Esophagus muscularis mucosa (tissue), 4 donors: Measurements from ENCODE around the gene PEPD. TPM values are rescaled to one million over a fixed set of nuclear protein-coding genes. Genes with fewer than 3 reads are reported as not detected.

Source experiments
- DNase-seq: peaks from one replicate; pipeline ENCODE4 v3.0.0-alpha.2; 2017; ENCODE audit errors: extremely low spot score
- H3K27ac ChIP-seq, 4 donors: fragments of 200-600 bp; sonication (generic); replicated peaks in 1 of 4; 1 replicate in 3 of 4; 2 replicates in 1 of 4; pipeline ENCODE4 v1.5.1; 2016 to 2019; ENCODE audit warnings: mild to moderate bottlenecking in 1 of 4
- H3K27me3 ChIP-seq, 4 donors: fragments of 200-600 bp; sonication (generic); one replicate each; pipeline versions ENCODE4 v1.5.1 to v1.6.0; 2016 to 2019
- H3K36me3 ChIP-seq, 4 donors: fragments of 200-600 bp; sonication (generic); one replicate each; pipeline ENCODE4 v1.5.1; 2016 to 2019
- H3K4me1 ChIP-seq, 4 donors: fragments of 200-600 bp; sonication (generic); one replicate each; pipeline ENCODE4 v1.5.1; 2016 to 2019
- H3K4me3 ChIP-seq, 4 donors: fragments of 200-600 bp; sonication (generic); 1 replicate in 2 of 4; 2 replicates in 2 of 4; pipeline ENCODE4 v1.5.1; 2016 to 2019; ENCODE audit warnings: mild to moderate bottlenecking in 4 of 4, moderate library complexity in 1 of 4
- H3K9me3 ChIP-seq, 4 donors: fragments of 200-600 bp; sonication (generic); 1 replicate in 3 of 4; 2 replicates in 1 of 4; pipeline ENCODE4 v1.5.1; 2016 to 2019
- CTCF ChIP-seq, 3 experiments: fragments of 200-600 bp in 2 of 3; fragments of 450-650 bp in 1 of 3; sonication (generic) in 2 of 3; IDR thresholded peaks; one replicate each; pipeline ENCODE4 v1.5.1; 2017 to 2019; ENCODE audit warnings: antibody characterized with exemption in 3 of 3, mild to moderate bottlenecking in 2 of 3, moderate library complexity in 1 of 3
- EP300 ChIP-seq: sonication (generic); formaldehyde crosslinking; IDR thresholded peaks from one replicate; pipeline ENCODE4 v1.6.1; 2017; ENCODE audit warnings: antibody characterized with exemption
- POLR2A ChIP-seq: fragments of 450-650 bp; IDR thresholded peaks from one replicate; pipeline ENCODE4 v1.6.1; 2017; ENCODE audit warnings: antibody characterized with exemption, moderate library complexity, mild to moderate bottlenecking, low read depth
- POLR2AphosphoS5 ChIP-seq, 2 donors: sonication (generic); formaldehyde crosslinking; IDR thresholded peaks; one replicate each; pipeline ENCODE4 v1.6.1; 2017; ENCODE audit warnings: antibody characterized with exemption in 2 of 2
- WGBS: methylation state at CpG from one replicate; pipeline ENCODE4 v1.1.5; 2018; 5-methylcytosine and 5-hydroxymethylcytosine counted together
- intact Hi-C: fragments of 100-400 bp; cut with DNase I; formaldehyde crosslinking; loops from one replicate; pipeline ENCODE4 v1.15.1; 2023
- total RNA-seq, 4 donors: library from RNA; depleted of rRNA; stranded (reverse); fragments of >200 nt; gene quantifications; one replicate each; pipeline versions ENCODE4 v1.1.0 to v1.2.1, GENCODE V29; 2016

PEPD gene
- total RNA-seq, 4 donors from 2014 or later, result 59.8 to 90.9 (median 73.0) TPM

GRCh38 chr19:33393286-33394005 lies 128.1 kb downstream of the PEPD start:
- DNase-seq, result no peak
- intact Hi-C loops, result no loop called here
- peaks cover 89 to 97% (median 95%) of the 10 kb centered on the region in 4 donors for H3K4me1 ChIP-seq

GRCh38 chr19:33392341-33393285 lies 129.0 kb downstream of the PEPD start:
- intact Hi-C loops, result no loop called here
- TF ChIP-seq EP300 (no peak), POLR2A (no peak), CTCF (IDR thresholded peaks at IDR 0.05) (no peak), POLR2AphosphoS5 (IDR thresholded peaks at IDR 0.05) (no peak)
- H3K4me3 ChIP-seq, result no peak overlapping the region
- no peak overlapping the region for H3K27ac ChIP-seq
- peaks cover 94 to 100% (median 99%) of the 10 kb centered on the region in 4 donors for H3K4me1 ChIP-seq
- H3K27me3 ChIP-seq, result no peaks in the 10 kb centered on the region
- DNase-seq, result no peak
- 91% methylated on average over 7 of the region's 39 CpGs for WGBS
- no peaks in the 10 kb centered on the region for H3K9me3 ChIP-seq
- peaks cover 0 to 14% (median 7%) of the 10 kb centered on the region in 4 donors for H3K36me3 ChIP-seq

More at GRCh38 chr19:33393286-33394005, 128.1 kb downstream of the PEPD start:
- peaks cover 0 to 6% (median under 1%) of the 10 kb centered on the region in 4 donors for H3K36me3 ChIP-seq
- TF ChIP-seq POLR2A, result no peak
- TF ChIP-seq CTCF (IDR thresholded peaks at IDR 0.05), result no peak
- no peak for TF ChIP-seq POLR2AphosphoS5 (IDR thresholded peaks at IDR 0.05)
- no peak for TF ChIP-seq EP300
- H3K27me3 ChIP-seq, result no peaks in the 10 kb centered on the region
- H3K27ac ChIP-seq, result peak overlapping the region in 3 of 4 donors; percentile 38 to 59 (median 40)
- H3K9me3 ChIP-seq, result no peaks in the 10 kb centered on the region
- no peak overlapping the region for H3K4me3 ChIP-seq
- WGBS, result 78% methylated on average over 9 of the region's 21 CpGs

- no peak overlapping the region for H3K4me3 ChIP-seq
- peak overlapping the region in 1 of 4 donors; percentile 63 for H3K27ac ChIP-seq
- WGBS, result 80% methylated on average over 2 of the region's 12 CpGs
Measured at GRCh38 chr19:33391631-33392249, 129.9 kb downstream of the PEPD start.

More at GRCh38 chr19:33391631-33392249, 129.9 kb downstream of the PEPD start:
- Histone ChIP-seq H3K9me3 (no peaks in the 10 kb centered on the region), H3K4me1 (peaks cover 85 to 94% (median 91%) of the 10 kb centered on the region in 4 donors), H3K27me3 (no peaks in the 10 kb centered on the region), H3K36me3 (peaks cover 3 to 23% (median 14%) of the 10 kb centered on the region in 4 donors)
- intact Hi-C loops, result no loop called here
- DNase-seq, result no peak
- no peak for TF ChIP-seq CTCF (IDR thresholded peaks at IDR 0.05)
- no peak for TF ChIP-seq POLR2AphosphoS5 (IDR thresholded peaks at IDR 0.05)
- TF ChIP-seq EP300, result no peak
- no peak for TF ChIP-seq POLR2A
